GM15510 (cell line): Measurements from ENCODE around the gene PEPD.

Source experiments
- POLR2A ChIP-seq: IDR thresholded peaks from 3 replicates; pipeline ENCODE4 v1.6.1; 2011; ENCODE audit warnings: borderline replicate concordance; ENCODE audit not compliant: insufficient read length; ENCODE audit errors: extremely low read depth

PEPD gene

GRCh38 chr19:33448159-33448516, 73.5 kb downstream of the PEPD start:
- TF ChIP-seq POLR2A: no peak

DNA sequence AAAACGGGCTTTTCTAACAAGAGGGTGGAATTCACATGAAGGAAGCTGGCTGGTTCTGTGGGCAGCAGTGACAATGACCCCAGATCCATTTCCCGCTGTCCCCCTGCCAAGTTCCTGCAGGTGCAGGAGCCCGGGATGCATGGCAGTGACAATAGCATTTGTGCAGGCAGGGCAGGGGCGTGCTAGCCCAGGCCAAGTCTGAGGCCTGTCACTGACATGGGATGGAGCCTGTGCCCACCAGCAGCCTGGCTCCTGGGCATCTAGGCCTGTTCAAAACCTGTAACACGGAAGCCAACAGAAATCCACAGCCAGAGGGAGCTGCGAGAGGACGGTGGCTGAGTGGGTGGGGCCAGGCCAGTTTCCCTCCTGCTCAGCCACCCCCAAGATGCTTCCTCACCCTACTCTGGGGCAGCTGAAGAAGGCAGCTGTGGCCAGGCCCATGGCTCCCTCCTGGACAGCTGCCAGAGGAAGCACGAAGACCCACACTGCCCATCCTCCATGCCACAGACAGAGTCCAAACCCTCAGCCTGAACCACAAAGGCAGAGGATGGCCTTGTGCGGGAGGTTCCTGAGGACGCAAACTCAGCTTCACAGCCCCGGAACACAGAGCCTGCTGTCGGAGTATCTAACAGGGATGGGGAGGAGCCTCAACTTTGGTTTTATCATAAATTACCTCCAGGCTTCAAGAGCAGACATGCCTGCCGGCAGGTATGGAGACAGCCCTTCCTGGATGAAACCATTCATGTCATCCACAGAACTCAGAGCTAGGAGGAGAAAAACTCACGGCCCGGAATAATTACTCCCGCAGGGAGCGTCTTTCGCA, 74.0 kb downstream of the PEPD start:
- no peak for TF ChIP-seq POLR2A

- TF ChIP-seq POLR2A: no peak
Observed at GRCh38 chr19:33446330-33447293, 75.0 kb downstream of the PEPD start.

DNA sequence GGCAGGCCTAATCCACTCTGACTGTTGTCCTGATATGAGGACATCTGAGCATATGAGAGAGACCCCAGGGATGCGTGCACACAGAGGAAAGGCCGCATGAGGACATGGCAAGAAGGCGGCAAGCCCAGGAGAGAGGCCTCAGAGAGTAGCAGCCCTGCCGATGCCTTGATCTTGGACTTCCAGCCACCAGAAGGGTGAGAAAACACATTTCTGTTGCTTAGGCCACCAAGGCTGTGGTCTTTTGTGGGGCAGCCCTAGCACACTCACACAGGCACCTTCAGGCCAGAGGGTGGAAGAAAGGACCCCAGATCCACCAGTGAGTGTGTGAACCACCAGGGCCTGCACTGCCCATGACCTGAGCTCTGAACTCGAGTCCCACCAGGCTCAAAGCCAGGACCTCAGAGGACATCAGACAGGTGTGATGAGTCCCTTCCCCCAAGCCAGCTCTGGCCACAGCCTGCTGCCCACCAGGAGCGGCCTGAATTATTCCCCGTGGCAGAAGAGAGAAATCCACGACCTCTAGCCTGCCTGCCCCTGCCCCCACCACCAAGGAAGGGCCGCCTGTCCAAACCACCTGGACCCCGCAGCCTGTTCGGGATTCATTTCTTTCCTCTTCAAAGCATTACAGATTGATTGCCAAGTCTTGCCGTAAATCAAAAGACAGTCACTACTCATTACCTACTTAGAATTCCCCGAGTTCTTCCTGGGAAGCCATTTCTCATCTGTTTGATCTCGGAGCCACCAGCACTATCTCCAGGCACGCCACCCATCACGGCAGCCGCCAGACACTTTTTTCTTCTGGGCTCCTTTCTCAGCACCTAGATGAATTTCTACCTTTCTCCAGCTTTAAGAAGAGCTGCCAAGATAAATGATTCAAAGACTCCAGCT, 75.9 kb downstream of the PEPD start:
- TF ChIP-seq POLR2A: no peak

DNA sequence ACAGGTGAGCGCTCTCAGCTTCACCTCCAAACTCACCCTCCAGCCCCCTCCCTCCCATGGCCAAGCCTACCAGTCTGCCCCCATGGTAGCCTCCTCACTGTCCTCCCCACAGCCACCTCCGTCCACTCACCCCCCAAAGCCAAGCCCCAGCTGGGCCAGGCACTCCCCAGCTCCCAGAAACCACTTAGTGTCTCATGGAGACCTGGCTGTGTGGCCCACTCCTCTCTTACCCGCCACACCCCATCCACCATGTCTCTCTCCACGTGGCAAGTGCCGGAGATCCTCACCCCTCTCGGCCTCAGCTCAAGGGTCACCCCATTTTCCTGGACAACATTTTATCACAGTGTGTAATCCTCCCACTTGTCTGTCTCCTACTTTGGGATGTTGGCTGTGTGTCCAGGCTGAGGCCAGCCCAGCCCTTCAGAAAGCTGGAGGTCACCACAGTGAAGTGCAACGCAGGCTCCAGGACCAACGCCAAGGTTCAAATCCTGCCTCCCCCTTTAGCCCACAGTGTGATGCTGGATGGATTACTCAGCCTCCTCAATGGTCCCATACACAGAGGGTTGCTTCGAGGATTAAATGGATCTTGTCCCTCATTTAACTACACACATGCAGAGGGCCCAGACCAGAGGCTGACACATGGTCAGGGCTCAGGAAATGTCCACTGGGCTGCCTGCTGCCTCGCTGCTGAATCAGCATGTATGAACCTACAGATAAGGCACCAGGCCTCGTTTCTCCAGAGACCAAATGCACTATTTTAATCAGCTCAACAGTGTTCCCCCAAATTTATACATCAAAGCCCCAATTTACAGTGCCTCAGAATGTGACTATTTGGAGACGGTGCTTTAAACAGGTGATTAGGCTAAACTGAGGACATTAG, 76.8 kb downstream of the PEPD start:
- TF ChIP-seq POLR2A: no peak

DNA sequence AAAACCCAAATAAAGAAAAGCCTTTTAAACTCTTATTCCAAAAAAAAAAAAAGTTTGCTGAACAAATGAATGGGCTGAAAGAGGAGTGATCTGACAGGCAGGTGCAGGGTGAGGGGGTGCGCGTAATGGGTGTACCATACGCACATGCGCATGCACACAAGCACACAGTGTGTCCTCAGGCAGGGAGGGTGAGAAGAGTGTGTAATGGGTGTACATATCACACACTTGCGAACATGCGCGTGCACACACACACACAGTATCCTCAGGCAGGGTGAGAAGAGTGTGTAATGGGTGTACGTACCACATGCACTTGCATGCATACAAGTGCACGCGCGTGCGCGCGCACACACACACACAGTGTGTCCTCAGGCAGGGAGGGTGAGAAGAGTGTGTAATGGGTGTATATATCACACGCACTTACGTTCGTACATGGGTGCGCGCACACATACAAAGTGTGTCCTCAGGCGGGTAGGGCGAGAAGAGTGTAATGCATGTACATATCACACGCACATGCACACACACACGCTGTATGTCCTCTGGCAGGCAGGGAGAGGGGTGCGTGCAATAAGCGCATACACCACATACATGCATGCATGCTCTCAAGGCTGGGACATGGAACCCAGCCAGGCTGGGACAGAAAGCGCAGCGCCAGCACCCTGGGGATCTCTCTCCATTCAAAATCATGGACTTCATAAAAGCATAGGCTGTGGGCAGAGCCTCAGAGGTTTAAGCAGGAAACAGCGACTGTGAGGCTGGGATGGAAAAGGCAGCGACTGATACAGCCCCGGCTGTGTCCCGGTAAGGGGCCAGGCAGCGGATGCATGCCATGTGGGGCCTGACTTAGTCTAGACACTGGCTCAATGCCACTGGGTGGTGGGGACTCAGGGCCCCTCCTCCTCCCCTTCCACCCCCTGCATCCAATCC, 77.7 kb downstream of the PEPD start:
- no peak for TF ChIP-seq POLR2A

DNA sequence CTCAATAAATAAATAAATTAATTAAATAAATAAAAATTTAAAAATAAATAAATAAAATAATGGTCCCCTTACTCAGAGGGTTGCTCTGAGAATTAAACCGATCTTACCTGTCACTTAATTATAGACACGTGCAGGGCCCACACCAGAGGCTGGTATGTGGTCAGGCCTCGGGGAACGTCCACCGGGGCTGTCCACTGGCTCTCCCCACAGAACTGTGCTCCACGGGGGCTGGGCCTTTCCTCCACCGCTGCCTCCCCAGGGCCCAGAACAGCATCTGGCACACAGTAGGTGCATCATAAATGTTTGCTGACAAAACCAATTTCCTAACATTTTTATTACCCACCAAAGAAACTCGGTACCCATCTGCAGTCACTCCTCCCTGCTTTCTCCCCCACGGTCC, 78.9 kb downstream of the PEPD start:
- no peak for TF ChIP-seq POLR2A

GRCh38 chr19:33441828-33442227, 79.8 kb downstream of the PEPD start:
- TF ChIP-seq POLR2A: no peak

DNA sequence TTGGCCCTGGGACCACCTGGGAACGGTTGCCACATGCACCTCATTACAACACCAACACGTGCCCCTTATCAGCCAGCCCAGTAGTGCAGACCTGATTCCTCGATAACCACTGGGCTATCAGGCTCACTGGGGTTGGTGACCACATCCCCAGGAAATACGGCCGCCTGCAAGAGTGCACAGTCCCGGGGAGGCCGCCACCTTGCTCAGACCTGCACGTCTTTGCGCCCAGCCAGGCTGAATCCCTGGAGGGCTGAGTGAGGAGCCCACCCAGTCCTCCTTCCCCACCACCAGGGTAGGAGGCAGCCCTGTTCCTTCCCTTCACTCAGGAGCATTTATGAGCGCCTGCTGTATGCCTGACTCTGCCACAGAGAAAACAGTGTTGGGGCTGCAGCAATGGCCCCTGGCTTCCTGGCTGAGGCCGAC, 80.3 kb downstream of the PEPD start:
- no peak for TF ChIP-seq POLR2A

- no peak for TF ChIP-seq POLR2A
Observed at GRCh38 chr19:33440682-33441081, 80.9 kb downstream of the PEPD start.

- TF ChIP-seq POLR2A: no peak
Observed at GRCh38 chr19:33440241-33440640, 81.3 kb downstream of the PEPD start.

DNA sequence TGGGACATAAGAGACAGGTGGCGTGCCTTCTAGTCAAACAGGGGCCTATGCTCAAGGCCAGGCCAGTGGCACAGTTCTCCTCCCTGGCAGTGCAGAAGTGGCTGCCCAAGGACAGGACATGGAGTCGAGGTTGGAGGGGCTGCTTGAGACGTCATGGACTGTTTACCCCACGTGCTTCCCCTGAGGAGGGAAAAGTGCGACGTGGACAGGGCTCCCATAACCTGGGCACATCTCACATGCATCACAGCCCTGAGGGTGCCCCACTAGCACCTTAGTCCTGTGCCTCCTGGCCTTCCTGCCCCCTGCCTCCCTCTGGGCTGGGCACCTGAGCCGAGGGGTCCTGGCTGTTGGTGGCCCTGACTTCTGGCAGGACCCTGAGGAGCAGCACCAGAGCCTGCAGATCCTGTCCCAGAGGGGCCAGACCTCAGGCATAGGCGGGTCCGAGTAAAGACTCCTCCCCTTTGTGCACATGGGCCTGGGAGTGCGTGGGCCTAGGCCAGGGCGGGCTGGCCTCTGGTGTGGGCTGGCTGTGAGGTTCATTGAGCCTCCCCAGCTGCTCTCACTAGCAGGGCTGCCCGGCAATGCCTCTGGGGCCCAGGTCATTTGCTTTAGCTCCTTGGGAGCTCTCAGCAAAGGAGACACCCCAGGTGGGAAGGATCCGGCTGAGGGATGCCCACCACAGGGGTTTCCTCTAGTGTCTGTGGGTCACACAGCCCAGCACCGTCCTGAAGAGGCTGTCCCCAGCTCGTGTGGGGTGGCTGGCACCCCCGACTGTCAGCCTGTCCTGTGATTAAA, 82.4 kb downstream of the PEPD start:
- no peak for TF ChIP-seq POLR2A
